PFSK-1 (cell line): ENCODE results near the gene LENG8.

Experiments
- FOXP2 ChIP-seq: optimal IDR thresholded peaks from 2 replicates; pipeline ENCODE3; 2011; ENCODE audit warnings: borderline replicate concordance, control low read depth, inconsistent platforms; ENCODE audit not compliant: insufficient read depth; ENCODE audit errors: extremely low read length, extremely low read depth
- POLR2AphosphoS5 ChIP-seq: IDR thresholded peaks from 2 replicates; pipeline ENCODE4 v1.6.1; 2012; ENCODE audit warnings: low read depth, mild to moderate bottlenecking, control low read depth, low read length, moderate library complexity
- SIN3A ChIP-seq: IDR thresholded peaks from 2 replicates; pipeline ENCODE4 v1.6.1; 2012; ENCODE audit warnings: mild to moderate bottlenecking, low read length, moderate library complexity, borderline replicate concordance; ENCODE audit not compliant: insufficient read depth
- TAF1 ChIP-seq: IDR thresholded peaks from 2 replicates; pipeline ENCODE4 v1.6.1; 2012; ENCODE audit warnings: low read length, control low read depth, borderline replicate concordance; ENCODE audit not compliant: insufficient read depth
- TF ChIP-seq, protein P1 (sequence below), 2 experiments: IDR thresholded peaks; 2 replicates each; pipeline versions ENCODE4 v1.6.1 to v1.8.0; 2011 to 2012; ENCODE audit warnings: low read depth in 2 of 2, low read length in 2 of 2, control low read depth in 1 of 2, inconsistent platforms in 1 of 2, mild to moderate bottlenecking in 1 of 2, moderate library complexity in 1 of 2; ENCODE audit not compliant: insufficient read depth in 1 of 2

LENG8 gene

DNA sequence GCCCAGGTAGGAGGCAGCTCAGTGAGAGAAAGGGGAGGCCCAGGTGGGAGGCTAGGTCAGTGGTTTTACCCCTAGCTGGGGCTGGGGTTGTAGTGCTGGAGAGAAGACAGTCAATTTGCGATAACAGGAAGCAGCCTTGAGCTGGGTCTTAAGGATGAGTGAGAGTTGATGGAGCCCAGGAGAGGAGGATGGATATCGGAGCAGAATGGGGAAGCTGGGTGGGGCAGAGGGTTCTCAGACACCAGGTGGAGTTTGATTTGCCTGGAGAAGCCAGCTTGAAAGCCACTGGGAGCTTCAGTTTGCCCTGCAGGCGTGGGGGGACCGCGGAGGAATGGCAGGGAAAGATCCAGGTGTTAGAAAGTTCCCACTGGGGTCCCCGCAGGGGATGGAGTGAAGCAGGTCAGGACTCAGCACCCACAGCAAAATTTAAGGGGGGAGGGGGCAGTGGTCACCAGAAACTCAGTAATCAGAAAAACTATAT lies 24.9 kb downstream of the LENG8 start:
- TF ChIP-seq SIN3A = no peak
- no peak for TF ChIP-seq POLR2AphosphoS5
- TF ChIP-seq FOXP2 = no peak
- TF ChIP-seq, protein P1, sequence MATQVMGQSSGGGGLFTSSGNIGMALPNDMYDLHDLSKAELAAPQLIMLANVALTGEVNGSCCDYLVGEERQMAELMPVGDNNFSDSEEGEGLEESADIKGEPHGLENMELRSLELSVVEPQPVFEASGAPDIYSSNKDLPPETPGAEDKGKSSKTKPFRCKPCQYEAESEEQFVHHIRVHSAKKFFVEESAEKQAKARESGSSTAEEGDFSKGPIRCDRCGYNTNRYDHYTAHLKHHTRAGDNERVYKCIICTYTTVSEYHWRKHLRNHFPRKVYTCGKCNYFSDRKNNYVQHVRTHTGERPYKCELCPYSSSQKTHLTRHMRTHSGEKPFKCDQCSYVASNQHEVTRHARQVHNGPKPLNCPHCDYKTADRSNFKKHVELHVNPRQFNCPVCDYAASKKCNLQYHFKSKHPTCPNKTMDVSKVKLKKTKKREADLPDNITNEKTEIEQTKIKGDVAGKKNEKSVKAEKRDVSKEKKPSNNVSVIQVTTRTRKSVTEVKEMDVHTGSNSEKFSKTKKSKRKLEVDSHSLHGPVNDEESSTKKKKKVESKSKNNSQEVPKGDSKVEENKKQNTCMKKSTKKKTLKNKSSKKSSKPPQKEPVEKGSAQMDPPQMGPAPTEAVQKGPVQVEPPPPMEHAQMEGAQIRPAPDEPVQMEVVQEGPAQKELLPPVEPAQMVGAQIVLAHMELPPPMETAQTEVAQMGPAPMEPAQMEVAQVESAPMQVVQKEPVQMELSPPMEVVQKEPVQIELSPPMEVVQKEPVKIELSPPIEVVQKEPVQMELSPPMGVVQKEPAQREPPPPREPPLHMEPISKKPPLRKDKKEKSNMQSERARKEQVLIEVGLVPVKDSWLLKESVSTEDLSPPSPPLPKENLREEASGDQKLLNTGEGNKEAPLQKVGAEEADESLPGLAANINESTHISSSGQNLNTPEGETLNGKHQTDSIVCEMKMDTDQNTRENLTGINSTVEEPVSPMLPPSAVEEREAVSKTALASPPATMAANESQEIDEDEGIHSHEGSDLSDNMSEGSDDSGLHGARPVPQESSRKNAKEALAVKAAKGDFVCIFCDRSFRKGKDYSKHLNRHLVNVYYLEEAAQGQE (IDR thresholded peaks at IDR 0.05; ENCODE audit: insufficient read depth in 1 of 2, low read depth in 2 of 2, low read length in 2 of 2) = no peak
- no peak for TF ChIP-seq TAF1

DNA sequence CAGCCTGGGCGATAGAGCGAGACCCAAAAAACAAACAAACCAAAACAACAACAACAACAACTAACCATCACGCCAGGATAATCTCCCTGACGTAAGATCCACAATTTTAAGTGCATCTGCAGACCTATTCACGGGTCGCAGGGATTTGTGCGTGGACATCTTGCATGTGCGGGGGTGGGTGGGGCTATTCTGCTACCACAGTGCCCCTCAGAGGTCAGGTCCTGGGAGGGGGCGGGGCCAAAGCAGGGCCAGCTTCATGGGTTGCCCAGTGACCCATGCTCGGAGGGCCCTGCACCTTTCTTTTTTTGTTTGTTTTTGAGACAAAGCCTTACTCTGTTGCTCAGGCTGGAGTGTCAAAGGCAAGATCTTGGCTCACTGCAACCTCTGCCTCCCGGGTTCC lies 26.7 kb downstream of the LENG8 start:
- TF ChIP-seq TAF1 = no peak

DNA sequence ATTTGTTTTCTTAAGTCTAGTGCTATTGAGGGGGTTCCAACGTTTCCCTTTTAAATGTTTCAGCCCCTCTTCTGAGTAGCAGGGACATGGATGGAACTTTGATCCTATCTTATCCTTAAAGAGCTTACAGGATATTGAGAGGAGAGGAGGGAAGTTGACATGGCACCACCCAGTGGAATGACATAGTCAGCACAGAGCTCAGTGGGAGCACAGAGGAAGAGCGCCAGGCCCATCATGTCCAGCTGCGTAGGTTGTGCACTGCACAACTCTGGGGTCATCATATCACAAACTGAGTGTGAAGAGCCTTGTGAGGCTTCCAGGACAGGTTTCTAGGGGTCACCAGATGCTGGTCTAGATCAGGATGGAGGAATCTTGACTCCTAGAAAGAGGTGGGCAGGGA lies 28.7 kb downstream of the LENG8 start:
- TF ChIP-seq SIN3A (no peak), TAF1 (no peak), FOXP2 (no peak), POLR2AphosphoS5 (no peak)
- TF ChIP-seq, protein P1 (IDR thresholded peaks at IDR 0.05; ENCODE audit: insufficient read depth in 1 of 2, low read depth in 2 of 2, low read length in 2 of 2) = no peak

DNA sequence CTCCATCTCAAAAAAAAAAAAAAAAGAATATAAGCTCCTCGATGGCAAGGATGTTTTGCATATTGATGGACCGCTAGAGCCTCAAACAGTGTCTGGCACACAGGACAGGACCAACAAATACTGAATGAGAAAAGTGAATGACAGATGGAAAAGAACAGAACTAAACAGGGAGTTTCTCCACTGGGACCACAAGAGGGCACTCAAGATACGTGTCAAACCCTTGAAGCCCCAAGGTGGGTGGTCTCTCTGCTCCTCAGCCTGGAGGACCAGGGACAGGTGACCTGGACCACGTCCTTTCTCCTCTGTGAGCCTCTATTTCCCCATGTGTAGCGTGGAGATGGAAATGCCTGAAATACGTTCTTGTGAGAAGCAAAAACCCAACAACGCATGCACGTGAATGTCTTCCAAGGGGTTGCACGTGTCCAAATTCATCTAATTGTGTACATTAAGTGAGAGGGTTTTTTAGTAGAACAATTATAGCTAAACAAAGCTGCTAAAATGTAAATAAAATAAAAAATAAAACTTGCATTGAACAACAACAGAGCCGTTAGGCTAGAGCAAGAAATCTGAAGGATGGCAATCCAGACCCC lies 29.8 kb downstream of the LENG8 start:
- no peak for TF ChIP-seq TAF1
- no peak for TF ChIP-seq FOXP2

DNA sequence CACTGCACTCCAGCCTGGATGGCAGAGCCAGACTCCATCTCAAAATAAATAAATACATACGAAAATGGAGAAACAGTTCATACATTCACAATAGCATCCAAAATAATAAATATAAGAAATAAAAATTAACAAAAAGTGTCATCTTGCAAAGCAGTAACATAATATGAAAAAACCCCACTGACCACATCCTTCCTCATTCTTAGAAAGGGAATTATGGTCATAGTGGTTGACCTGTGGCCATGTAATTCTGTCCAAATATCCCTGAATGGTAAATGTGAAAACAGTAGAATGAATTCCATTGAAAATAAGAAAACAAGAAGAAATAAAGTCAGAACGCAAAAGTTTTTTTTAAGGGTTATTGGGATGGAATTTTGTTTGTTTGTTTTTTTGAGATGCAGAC lies 31.1 kb downstream of the LENG8 start:
- TF ChIP-seq POLR2AphosphoS5 (no peak), FOXP2 (no peak), SIN3A (no peak), TAF1 (no peak)
- TF ChIP-seq, protein P1 (IDR thresholded peaks at IDR 0.05; ENCODE audit: insufficient read depth in 1 of 2, low read depth in 2 of 2, low read length in 2 of 2) = no peak

DNA sequence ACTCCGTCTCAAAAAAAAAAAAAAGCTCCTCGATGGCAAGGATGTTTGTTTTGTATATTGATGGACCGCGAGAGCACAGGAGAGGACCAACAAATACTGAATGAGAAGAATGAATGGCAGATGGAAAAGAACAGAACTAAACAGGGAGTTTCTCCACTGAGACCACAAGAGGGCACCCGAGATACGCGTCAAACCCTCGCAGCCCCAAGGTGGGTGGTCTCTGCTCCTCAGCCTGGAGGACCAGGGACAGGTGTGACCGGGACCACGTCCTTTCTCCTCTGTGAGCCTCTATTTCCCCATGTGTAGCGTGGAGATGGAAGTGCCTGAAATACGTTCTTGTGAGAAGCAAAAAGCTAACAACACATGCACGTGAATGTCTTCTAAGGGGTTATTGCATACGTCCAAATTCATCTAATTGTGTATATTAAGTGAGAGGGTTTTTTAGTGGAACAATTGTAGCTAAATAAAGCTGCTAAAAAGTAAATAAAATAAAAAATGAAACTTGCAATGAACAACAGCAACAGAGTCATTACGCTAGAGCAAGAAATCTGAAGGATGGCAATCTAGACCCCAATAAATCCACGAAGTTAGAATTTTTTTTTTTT lies 32.4 kb downstream of the LENG8 start:
- TF ChIP-seq TAF1 = no peak

DNA sequence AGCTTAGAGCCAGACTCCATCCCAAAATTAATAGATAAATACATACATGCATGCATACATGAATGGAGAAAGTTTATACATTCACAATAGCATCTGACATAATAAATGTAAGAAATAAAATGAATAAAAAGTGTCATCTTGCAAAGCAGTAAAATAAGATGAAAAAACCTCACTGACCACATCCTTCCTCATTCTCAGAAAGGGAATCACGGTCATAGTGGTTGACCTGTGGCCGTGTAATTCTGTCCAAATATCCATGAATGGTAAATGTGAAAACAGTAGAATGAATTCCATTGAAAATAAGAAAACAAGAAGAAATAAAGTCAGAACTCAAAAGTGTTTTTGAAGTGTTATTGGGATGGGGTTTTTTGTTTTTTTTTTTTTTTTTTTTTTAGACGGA lies 33.9 kb downstream of the LENG8 start:
- no peak for TF ChIP-seq FOXP2
- TF ChIP-seq POLR2AphosphoS5 = no peak
- no peak for TF ChIP-seq TAF1
- TF ChIP-seq SIN3A = no peak
- TF ChIP-seq, protein P1 (IDR thresholded peaks at IDR 0.05; ENCODE audit: insufficient read depth in 1 of 2, low read depth in 2 of 2, low read length in 2 of 2) = no peak
